ENCODE measurements around the gene SULF2.
A peak's percentile ranks its signal among the peaks of the same experiment; 100 is the strongest.

Gene SULF2

GRCh38 chr20:47790580-47790965 lies 5.3 kb upstream of the SULF2 start:
- H3K9ac ChIP-seq (ENCODE audit: low read length) = no peak overlapping the region
- H3K4me1 ChIP-seq (ENCODE audit: control insufficient read depth, insufficient read depth, low read length) = peaks cover 37% of the 10 kb centered on the region
- no peaks in the 10 kb centered on the region for H3K36me3 ChIP-seq (ENCODE audit: control insufficient read depth, insufficient read depth, low read length, severe bottlenecking)
- no peaks in the 10 kb centered on the region for H3K9me3 ChIP-seq (ENCODE audit: control insufficient read depth, low read length)
- H3K4me3 ChIP-seq (ENCODE audit: low read length) = no peak overlapping the region
- no peak for DNase-seq (ENCODE audit: low read depth)
- H3K27me3 ChIP-seq (replicated peaks; ENCODE audit: control insufficient read depth, insufficient read depth, low read length) = peaks cover 27% of the 10 kb centered on the region

GRCh38 chr20:47789764-47790579 lies 4.7 kb upstream of the SULF2 start:
- Histone ChIP-seq H3K4me1 (ENCODE audit: control insufficient read depth, insufficient read depth, low read length) (peaks cover 37% of the 10 kb centered on the region), H3K9me3 (ENCODE audit: control insufficient read depth, low read length) (no peaks in the 10 kb centered on the region), H3K27me3 (replicated peaks; ENCODE audit: control insufficient read depth, insufficient read depth, low read length) (peaks cover 24% of the 10 kb centered on the region), H3K36me3 (ENCODE audit: control insufficient read depth, insufficient read depth, low read length, severe bottlenecking) (no peaks in the 10 kb centered on the region), H3K9ac (ENCODE audit: low read length) (no peak overlapping the region), H3K4me3 (ENCODE audit: low read length) (no peak overlapping the region)
- peak; percentile 88 for DNase-seq (ENCODE audit: low read depth)

- no peaks in the 10 kb centered on the region for H3K9me3 ChIP-seq (ENCODE audit: control insufficient read depth, low read length)
- peaks cover 37% of the 10 kb centered on the region for H3K4me1 ChIP-seq (ENCODE audit: control insufficient read depth, insufficient read depth, low read length)
- H3K27me3 ChIP-seq (replicated peaks; ENCODE audit: control insufficient read depth, insufficient read depth, low read length) = peaks cover 29% of the 10 kb centered on the region
- H3K4me3 ChIP-seq (ENCODE audit: low read length) = no peak overlapping the region
- H3K36me3 ChIP-seq (ENCODE audit: control insufficient read depth, insufficient read depth, low read length, severe bottlenecking) = no peaks in the 10 kb centered on the region
- H3K9ac ChIP-seq (ENCODE audit: low read length) = no peak overlapping the region
- DNase-seq (ENCODE audit: low read depth) = peak; percentile 3
Observed at GRCh38 chr20:47789081-47789763, 3.9 kb upstream of the SULF2 start.

DNA sequence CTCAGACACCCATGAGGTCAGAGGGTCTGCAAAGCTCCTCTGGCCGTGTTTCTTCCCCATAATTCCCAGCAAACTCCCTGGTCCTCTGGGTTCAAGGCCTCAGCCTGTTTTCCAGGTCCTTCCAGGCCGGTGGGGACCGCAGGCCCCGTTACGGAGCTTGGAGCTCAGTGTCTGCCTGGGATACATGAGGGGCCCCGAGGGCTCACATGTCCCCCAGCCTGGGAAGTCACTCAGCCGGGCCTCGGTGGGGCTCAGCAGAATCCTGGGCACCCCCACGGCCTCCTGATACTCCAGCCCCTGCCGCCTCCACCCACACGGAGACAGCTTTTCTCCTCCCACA lies 3.4 kb upstream of the SULF2 start:
- Histone ChIP-seq H3K4me1 (ENCODE audit: control insufficient read depth, insufficient read depth, low read length) (peaks cover 37% of the 10 kb centered on the region), H3K4me3 (ENCODE audit: low read length) (no peak overlapping the region), H3K27me3 (replicated peaks; ENCODE audit: control insufficient read depth, insufficient read depth, low read length) (peaks cover 34% of the 10 kb centered on the region), H3K36me3 (ENCODE audit: control insufficient read depth, insufficient read depth, low read length, severe bottlenecking) (no peaks in the 10 kb centered on the region), H3K9ac (ENCODE audit: low read length) (no peak overlapping the region), H3K9me3 (ENCODE audit: control insufficient read depth, low read length) (no peaks in the 10 kb centered on the region)
- DNase-seq (ENCODE audit: low read depth) = no peak

DNA sequence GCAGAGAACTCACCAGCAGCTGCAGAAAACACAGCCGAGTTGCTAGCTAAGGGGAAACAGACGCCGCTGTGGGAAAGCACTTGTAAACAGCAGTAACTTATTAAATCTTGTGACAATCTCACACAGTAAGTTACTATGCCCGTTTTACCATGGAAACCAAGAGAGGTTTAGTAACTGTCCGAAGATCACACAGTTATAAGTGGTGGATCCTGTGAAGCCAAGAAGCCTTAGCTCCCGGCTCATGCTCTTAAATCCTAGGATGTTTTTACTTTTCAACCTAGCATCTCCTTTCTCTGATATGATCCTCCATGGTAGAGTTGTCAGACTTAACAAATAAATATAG lies 1.5 kb upstream of the SULF2 start:
- peaks cover 29% of the 10 kb centered on the region for H3K4me1 ChIP-seq (ENCODE audit: control insufficient read depth, insufficient read depth, low read length)
- no peak overlapping the region for H3K9ac ChIP-seq (ENCODE audit: low read length)
- H3K36me3 ChIP-seq (ENCODE audit: control insufficient read depth, insufficient read depth, low read length, severe bottlenecking) = no peaks in the 10 kb centered on the region
- no peak for DNase-seq (ENCODE audit: low read depth)
- no peaks in the 10 kb centered on the region for H3K9me3 ChIP-seq (ENCODE audit: control insufficient read depth, low read length)
- peak overlapping the region; percentile 74 for H3K4me3 ChIP-seq (ENCODE audit: low read length)
- H3K27me3 ChIP-seq (replicated peaks; ENCODE audit: control insufficient read depth, insufficient read depth, low read length) = peaks cover 52% of the 10 kb centered on the region

DNA sequence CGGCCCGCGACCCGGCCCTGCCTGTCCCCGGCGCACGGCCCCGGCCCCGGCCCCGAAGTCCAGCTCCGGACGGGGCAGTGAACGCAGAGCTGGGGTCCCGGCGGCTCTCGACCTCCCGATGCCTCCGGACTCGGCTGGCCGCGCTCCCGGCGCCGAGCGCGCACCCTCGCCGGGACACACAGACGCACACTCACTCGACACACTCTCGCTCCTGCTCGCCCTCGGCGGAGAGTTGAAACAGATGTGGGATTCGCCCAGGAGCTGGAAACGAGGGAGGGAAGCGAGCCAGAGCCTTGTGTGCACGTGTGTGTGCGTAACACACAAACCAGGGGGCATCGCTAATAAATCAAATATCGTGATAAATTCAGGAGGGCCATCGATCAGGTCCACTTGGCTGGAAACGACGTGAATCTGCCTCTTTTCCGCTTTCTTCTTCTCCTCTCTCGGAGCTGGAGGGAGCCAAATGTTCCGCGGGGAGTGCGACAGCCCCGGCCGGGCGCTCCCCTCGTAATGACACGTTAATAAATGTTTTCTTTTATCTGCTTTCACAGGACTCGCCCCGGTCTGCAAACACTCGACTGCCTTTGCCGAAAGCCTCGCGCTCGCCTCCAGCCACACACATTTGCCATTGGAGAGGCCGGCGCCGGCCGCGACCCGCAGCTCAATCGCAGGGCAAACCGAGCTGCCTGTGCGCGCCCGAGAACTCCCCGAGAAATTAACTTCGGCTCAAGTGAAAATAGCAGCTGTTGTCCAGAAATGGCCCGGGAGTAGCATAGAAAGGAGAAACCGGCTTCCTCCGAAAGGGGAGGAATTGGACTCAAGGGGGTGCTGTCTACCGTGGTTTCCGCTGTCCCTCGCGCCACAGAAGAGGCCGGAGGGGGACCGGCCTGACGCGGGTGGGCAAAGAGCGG lies 828 bp upstream of the SULF2 start:
- Histone ChIP-seq H3K4me3 (ENCODE audit: low read length) (peak overlapping the region; percentile 74), H3K4me1 (ENCODE audit: control insufficient read depth, insufficient read depth, low read length) (peaks cover 23% of the 10 kb centered on the region), H3K36me3 (ENCODE audit: control insufficient read depth, insufficient read depth, low read length, severe bottlenecking) (no peaks in the 10 kb centered on the region), H3K27me3 (replicated peaks; ENCODE audit: control insufficient read depth, insufficient read depth, low read length) (peaks cover 59% of the 10 kb centered on the region), H3K9me3 (ENCODE audit: control insufficient read depth, low read length) (no peaks in the 10 kb centered on the region), H3K9ac (ENCODE audit: low read length) (peak overlapping the region; percentile 38)
- peak; percentile 94 for DNase-seq (ENCODE audit: low read depth)

DNA sequence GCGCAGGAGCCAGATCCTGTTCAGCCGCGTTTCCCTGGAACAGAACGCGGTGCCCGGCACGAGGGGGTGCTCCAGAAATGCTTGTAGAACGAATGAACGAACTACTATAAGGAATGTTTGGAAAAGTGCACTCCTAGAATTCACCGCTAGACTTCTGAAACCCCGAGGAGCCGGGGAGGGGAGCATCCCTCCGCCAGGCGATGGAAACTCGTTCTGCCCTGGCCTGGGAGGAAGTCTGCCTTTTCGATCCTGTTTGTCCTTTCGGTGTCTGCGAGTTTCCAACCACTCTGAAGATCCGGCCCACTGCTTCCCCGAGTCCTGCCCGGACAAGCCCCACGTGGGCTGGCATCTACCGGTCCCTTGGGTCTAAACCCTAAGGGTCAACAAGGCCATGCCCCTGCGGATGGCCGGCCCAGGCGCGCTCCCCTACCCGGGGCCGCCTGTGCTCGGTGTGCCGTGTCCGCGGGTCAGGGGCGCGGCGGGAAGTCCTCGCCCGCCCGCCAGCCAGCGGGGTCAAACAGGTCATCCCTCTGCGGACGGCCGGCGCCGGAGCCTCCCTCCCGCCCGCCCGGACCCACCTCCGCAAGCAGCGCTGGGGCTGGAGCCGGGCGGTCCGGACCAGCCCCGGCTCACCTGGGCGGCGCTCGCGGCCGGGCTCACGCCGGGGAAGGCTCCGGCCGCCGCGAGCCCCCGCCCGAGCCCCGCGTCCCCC lies 526 bp downstream of the SULF2 start:
- H3K4me3 ChIP-seq (ENCODE audit: low read length) = peak overlapping the region; percentile 74
- peak overlapping the region; percentile 70 for H3K9ac ChIP-seq (ENCODE audit: low read length)
- peak; percentile 67 for DNase-seq (ENCODE audit: low read depth)
- peaks cover 59% of the 10 kb centered on the region for H3K27me3 ChIP-seq (replicated peaks; ENCODE audit: control insufficient read depth, insufficient read depth, low read length)
- H3K4me1 ChIP-seq (ENCODE audit: control insufficient read depth, insufficient read depth, low read length) = peaks cover 10% of the 10 kb centered on the region
- no peaks in the 10 kb centered on the region for H3K36me3 ChIP-seq (ENCODE audit: control insufficient read depth, insufficient read depth, low read length, severe bottlenecking)
- H3K9me3 ChIP-seq (ENCODE audit: control insufficient read depth, low read length) = no peaks in the 10 kb centered on the region

- Histone ChIP-seq H3K4me3 (ENCODE audit: low read length) (peak overlapping the region; percentile 74), H3K36me3 (ENCODE audit: control insufficient read depth, insufficient read depth, low read length, severe bottlenecking) (no peaks in the 10 kb centered on the region), H3K9me3 (ENCODE audit: control insufficient read depth, low read length) (no peaks in the 10 kb centered on the region), H3K4me1 (ENCODE audit: control insufficient read depth, insufficient read depth, low read length) (peaks cover 6% of the 10 kb centered on the region), H3K9ac (ENCODE audit: low read length) (peak overlapping the region; percentile 70), H3K27me3 (replicated peaks; ENCODE audit: control insufficient read depth, insufficient read depth, low read length) (peaks cover 59% of the 10 kb centered on the region)
- DNase-seq (ENCODE audit: low read depth) = no peak
Observed at GRCh38 chr20:47783828-47784598, 1.3 kb downstream of the SULF2 start.

DNA sequence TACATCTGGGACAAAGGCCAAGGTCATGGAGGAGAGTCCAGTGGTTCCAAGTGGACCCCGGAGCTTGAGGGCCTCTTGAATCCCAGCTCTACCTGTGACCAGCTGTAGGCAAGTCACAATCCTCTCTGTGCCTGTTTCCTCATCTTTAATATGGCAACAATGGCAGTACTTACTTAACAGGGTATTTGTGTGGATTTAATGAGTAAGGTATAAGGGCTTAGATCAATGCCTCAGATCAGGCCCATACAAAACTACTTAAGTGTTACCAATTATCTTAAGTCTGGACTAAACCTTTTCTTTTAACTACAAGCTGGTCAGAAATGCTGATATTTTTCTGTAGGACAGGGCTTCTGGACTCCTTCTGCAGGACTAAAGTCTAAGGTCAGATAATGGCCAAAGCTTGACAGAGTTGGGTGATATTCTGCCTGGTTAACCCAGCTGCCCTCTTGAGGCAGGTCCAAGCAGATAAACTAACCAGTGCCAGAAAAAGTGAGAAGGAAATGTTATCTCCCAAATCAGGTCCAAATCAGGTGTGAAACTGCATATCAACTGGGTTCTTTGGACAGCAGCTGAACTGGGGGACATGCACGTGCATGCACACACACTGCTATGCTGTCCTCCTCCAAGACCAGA lies 2.2 kb downstream of the SULF2 start:
- peaks cover 6% of the 10 kb centered on the region for H3K4me1 ChIP-seq (ENCODE audit: control insufficient read depth, insufficient read depth, low read length)
- H3K27me3 ChIP-seq (replicated peaks; ENCODE audit: control insufficient read depth, insufficient read depth, low read length) = peaks cover 54% of the 10 kb centered on the region
- no peak for DNase-seq (ENCODE audit: low read depth)
- no peaks in the 10 kb centered on the region for H3K9me3 ChIP-seq (ENCODE audit: control insufficient read depth, low read length)
- no peak overlapping the region for H3K9ac ChIP-seq (ENCODE audit: low read length)
- H3K36me3 ChIP-seq (ENCODE audit: control insufficient read depth, insufficient read depth, low read length, severe bottlenecking) = no peaks in the 10 kb centered on the region
- H3K4me3 ChIP-seq (ENCODE audit: low read length) = no peak overlapping the region

- H3K9me3 ChIP-seq (ENCODE audit: control insufficient read depth, low read length) = peaks cover 4% of the 10 kb centered on the region
- no peak for DNase-seq (ENCODE audit: low read depth)
Observed at GRCh38 chr20:47782076-47782475, 3.2 kb downstream of the SULF2 start.

More at GRCh38 chr20:47782076-47782475, 3.2 kb downstream of the SULF2 start:
- H3K36me3 ChIP-seq (ENCODE audit: control insufficient read depth, insufficient read depth, low read length, severe bottlenecking) = no peaks in the 10 kb centered on the region
- H3K9ac ChIP-seq (ENCODE audit: low read length) = no peak overlapping the region
- H3K4me1 ChIP-seq (ENCODE audit: control insufficient read depth, insufficient read depth, low read length) = peaks cover 6% of the 10 kb centered on the region
- peaks cover 49% of the 10 kb centered on the region for H3K27me3 ChIP-seq (replicated peaks; ENCODE audit: control insufficient read depth, insufficient read depth, low read length)
- H3K4me3 ChIP-seq (ENCODE audit: low read length) = no peak overlapping the region

All from adipocyte (in vitro differentiated cells).